Stimulated activated naive B cell treated with anti-CD40 and anti-IgM and Interleukin-4, amounts not matched to agents 10 μg/mL and 1 μg/mL and 100 μg/mL, for 72 hours (primary cell): ENCODE measurements around the gene NRL.

Source experiments
- ATAC-seq, 2 donors: fragments of 150-1000 bp; cut with Tn5 transposase; replicated peaks; 2 replicates each; pipeline ENCODE4 v1.10.0; 2021; ENCODE audit warnings: moderate library complexity in 1 of 2
- DNase-seq: peaks from one replicate; pipeline ENCODE4 v3.0.0; 2021
- H3K27ac Mint-ChIP-seq: one replicate; pipeline ENCODE4 v1.8.0; 2022; ENCODE audit warnings: mild to moderate bottlenecking, mixed read lengths
- H3K27me3 Mint-ChIP-seq, 2 donors: one replicate each; pipeline ENCODE4 v1.8.0; 2022; ENCODE audit warnings: mixed read lengths in 2 of 2
- H3K36me3 Mint-ChIP-seq, 2 donors: one replicate each; pipeline ENCODE4 v1.8.0; 2022; ENCODE audit warnings: mixed read lengths in 2 of 2, mild to moderate bottlenecking in 1 of 2
- H3K4me1 Mint-ChIP-seq, 2 donors: one replicate each; pipeline ENCODE4 v1.8.0; 2022; ENCODE audit warnings: mixed read lengths in 2 of 2, mild to moderate bottlenecking in 1 of 2
- H3K4me3 Mint-ChIP-seq, 2 donors: one replicate each; pipeline ENCODE4 v1.8.0; 2022; ENCODE audit warnings: mild to moderate bottlenecking in 2 of 2, mixed read lengths in 2 of 2, moderate library complexity in 1 of 2
- H3K9me3 Mint-ChIP-seq, 2 donors: one replicate each; pipeline ENCODE4 v1.8.0; 2022; ENCODE audit warnings: mixed read lengths in 2 of 2, mild to moderate bottlenecking in 1 of 2

NRL gene

GRCh38 chr14:24081739-24082211, 33.0 kb downstream of the NRL start:
- H3K36me3 Mint-ChIP-seq = no peaks in the 10 kb centered on the region
- DNase-seq (no peak), ATAC-seq (no peak)
- no peaks in the 10 kb centered on the region for H3K9me3 Mint-ChIP-seq
- H3K4me1 Mint-ChIP-seq = peaks cover 24 to 30% of the 10 kb centered on the region in 2 donors
- H3K4me3 Mint-ChIP-seq = peak overlapping the region; percentile 71 to 83
- peak overlapping the region; percentile 90 for H3K27ac Mint-ChIP-seq
- H3K27me3 Mint-ChIP-seq = no peaks in the 10 kb centered on the region

GRCh38 chr14:24080888-24081738, 33.6 kb downstream of the NRL start:
- ATAC-seq (peak; percentile 95 to 96), DNase-seq (peak; percentile 66)
- Mint-ChIP-seq H3K4me1 (peaks cover 26 to 36% of the 10 kb centered on the region in 2 donors), H3K36me3 (no peaks in the 10 kb centered on the region), H3K27ac (peak overlapping the region; percentile 81), H3K9me3 (no peaks in the 10 kb centered on the region), H3K27me3 (no peaks in the 10 kb centered on the region), H3K4me3 (peak overlapping the region; percentile 71 to 83)

GRCh38 chr14:24080142-24080530, 34.6 kb downstream of the NRL start:
- peaks cover 36 to 46% of the 10 kb centered on the region in 2 donors for H3K4me1 Mint-ChIP-seq
- no peaks in the 10 kb centered on the region for H3K36me3 Mint-ChIP-seq
- H3K9me3 Mint-ChIP-seq = no peaks in the 10 kb centered on the region
- ATAC-seq = no peak
- no peak overlapping the region for H3K27ac Mint-ChIP-seq
- no peak for DNase-seq
- no peaks in the 10 kb centered on the region for H3K27me3 Mint-ChIP-seq
- H3K4me3 Mint-ChIP-seq = peak overlapping the region in 1 of 2 donors; percentile 57

- Mint-ChIP-seq H3K4me1 (peaks cover 41 to 51% of the 10 kb centered on the region in 2 donors), H3K4me3 (peak overlapping the region; percentile 10 to 19), H3K27me3 (no peaks in the 10 kb centered on the region), H3K9me3 (no peaks in the 10 kb centered on the region), H3K27ac (peak overlapping the region; percentile 80), H3K36me3 (no peaks in the 10 kb centered on the region)
- DNase-seq = no peak
- no peak for ATAC-seq
These were observed 35.1 kb downstream of the NRL start for GRCh38 chr14:24079491-24080141.

- ATAC-seq (no peak), DNase-seq (no peak)
- Mint-ChIP-seq H3K9me3 (no peaks in the 10 kb centered on the region), H3K27ac (no peak overlapping the region), H3K4me1 (peaks cover 38 to 53% of the 10 kb centered on the region in 2 donors), H3K27me3 (no peaks in the 10 kb centered on the region), H3K4me3 (no peak overlapping the region), H3K36me3 (no peaks in the 10 kb centered on the region)
These were observed 36.6 kb downstream of the NRL start for GRCh38 chr14:24078146-24078545.

- DNase-seq (no peak), ATAC-seq (no peak)
- H3K27me3 Mint-ChIP-seq = no peaks in the 10 kb centered on the region
- no peaks in the 10 kb centered on the region for H3K9me3 Mint-ChIP-seq
- peaks cover 36 to 48% of the 10 kb centered on the region in 2 donors for H3K4me1 Mint-ChIP-seq
- no peaks in the 10 kb centered on the region for H3K36me3 Mint-ChIP-seq
- H3K27ac Mint-ChIP-seq = no peak overlapping the region
- H3K4me3 Mint-ChIP-seq = no peak overlapping the region
These were observed 37.7 kb downstream of the NRL start for GRCh38 chr14:24077086-24077485.

GRCh38 chr14:24076302-24076601, 38.5 kb downstream of the NRL start:
- Mint-ChIP-seq H3K9me3 (no peaks in the 10 kb centered on the region), H3K27me3 (no peaks in the 10 kb centered on the region), H3K27ac (no peak overlapping the region), H3K36me3 (no peaks in the 10 kb centered on the region), H3K4me3 (no peak overlapping the region), H3K4me1 (peaks cover 32 to 44% of the 10 kb centered on the region in 2 donors)
- DNase-seq (no peak), ATAC-seq (no peak)

GRCh38 chr14:24075485-24076301, 39.1 kb downstream of the NRL start:
- Mint-ChIP-seq H3K27ac (peak overlapping the region; percentile 84), H3K4me3 (peak overlapping the region in 1 of 2 donors; percentile 26)
- peak; percentile 89 to 91 for ATAC-seq

GRCh38 chr14:24074625-24075484, 39.9 kb downstream of the NRL start:
- H3K4me3 Mint-ChIP-seq = peak overlapping the region in 1 of 2 donors; percentile 26
- ATAC-seq (peak in 1 of 2 donors; percentile 20), DNase-seq (no peak)
- H3K36me3 Mint-ChIP-seq = no peaks in the 10 kb centered on the region
- H3K27ac Mint-ChIP-seq = no peak overlapping the region
- no peaks in the 10 kb centered on the region for H3K27me3 Mint-ChIP-seq
- no peaks in the 10 kb centered on the region for H3K9me3 Mint-ChIP-seq
- H3K4me1 Mint-ChIP-seq = peaks cover 24 to 33% of the 10 kb centered on the region in 2 donors

More at GRCh38 chr14:24075485-24076301, 39.1 kb downstream of the NRL start:
- Mint-ChIP-seq H3K36me3 (no peaks in the 10 kb centered on the region), H3K27me3 (no peaks in the 10 kb centered on the region), H3K4me1 (peaks cover 29 to 41% of the 10 kb centered on the region in 2 donors), H3K9me3 (no peaks in the 10 kb centered on the region)
- DNase-seq = no peak

GRCh38 chr14:24072881-24073877, 41.6 kb downstream of the NRL start:
- H3K36me3 Mint-ChIP-seq = no peaks in the 10 kb centered on the region
- H3K27ac Mint-ChIP-seq = no peak overlapping the region
- H3K9me3 Mint-ChIP-seq = no peaks in the 10 kb centered on the region
- DNase-seq (no peak), ATAC-seq (no peak)
- peaks cover 20 to 31% of the 10 kb centered on the region in 2 donors for H3K4me1 Mint-ChIP-seq
- no peaks in the 10 kb centered on the region for H3K27me3 Mint-ChIP-seq
- no peak overlapping the region for H3K4me3 Mint-ChIP-seq

GRCh38 chr14:24072436-24072835, 42.3 kb downstream of the NRL start:
- Mint-ChIP-seq H3K9me3 (no peaks in the 10 kb centered on the region), H3K4me3 (no peak overlapping the region)
- ATAC-seq = no peak

GRCh38 chr14:24071836-24072430, 42.8 kb downstream of the NRL start:
- Mint-ChIP-seq H3K27me3 (no peaks in the 10 kb centered on the region), H3K9me3 (no peaks in the 10 kb centered on the region), H3K36me3 (no peaks in the 10 kb centered on the region), H3K27ac (no peak overlapping the region), H3K4me1 (peaks cover 17 to 25% of the 10 kb centered on the region in 2 donors), H3K4me3 (no peak overlapping the region)
- DNase-seq (no peak), ATAC-seq (no peak)

More at GRCh38 chr14:24072436-24072835, 42.3 kb downstream of the NRL start:
- Mint-ChIP-seq H3K27me3 (no peaks in the 10 kb centered on the region), H3K27ac (no peak overlapping the region), H3K4me1 (peaks cover 19 to 29% of the 10 kb centered on the region in 2 donors), H3K36me3 (no peaks in the 10 kb centered on the region)
- DNase-seq = no peak
